Ascending aorta (tissue), 2 donors: ENCODE data around the gene IMMP2L. TPM values are rescaled to one million over a fixed set of nuclear protein-coding genes. Genes with fewer than 3 reads are reported as not detected.
A peak's percentile ranks its signal among the peaks of the same experiment; 100 is the strongest.

ENCODE experiments used
- DNase-seq, 2 donors: peaks; one replicate each; pipeline ENCODE4 v3.0.0-alpha.2; 2019; ENCODE audit warnings: low spot score in 2 of 2
- H3K27ac ChIP-seq, 2 donors: fragments of 200-600 bp; sonication (generic); one replicate each; pipeline ENCODE4 v1.5.1; 2016 to 2017; ENCODE audit warnings: mild to moderate bottlenecking in 1 of 2
- H3K27me3 ChIP-seq: fragments of 200-600 bp; sonication (generic); one replicate; pipeline ENCODE4 v1.5.1; 2017
- H3K36me3 ChIP-seq, 2 donors: fragments of 200-600 bp; sonication (generic); one replicate each; pipeline ENCODE4 v1.5.1; 2016
- H3K4me1 ChIP-seq, 2 donors: fragments of 200-600 bp; sonication (generic); one replicate each; pipeline ENCODE4 v1.5.1; 2016 to 2017; ENCODE audit warnings: mild to moderate bottlenecking in 1 of 2
- H3K4me3 ChIP-seq, 2 donors: fragments of 200-600 bp; sonication (generic); one replicate each; pipeline ENCODE4 v1.5.1; 2016 to 2017; ENCODE audit warnings: mild to moderate bottlenecking in 1 of 2
- H3K9me3 ChIP-seq, 2 donors: fragments of 200-600 bp; sonication (generic); one replicate each; pipeline ENCODE4 v1.5.1; 2016
- CTCF ChIP-seq, 3 experiments: fragments of 200-600 bp in 2 of 3; fragments of 450-650 bp in 1 of 3; sonication (generic) in 2 of 3; IDR thresholded peaks; one replicate each; pipeline ENCODE4 v1.5.1; 2016 to 2019; ENCODE audit warnings: antibody characterized with exemption in 3 of 3, mild to moderate bottlenecking in 1 of 3, moderate library complexity in 1 of 3
- intact Hi-C: fragments of 100-400 bp; cut with DNase I; formaldehyde crosslinking; loops from one replicate; pipeline ENCODE4 v1.15.1; 2023
- total RNA-seq: library from RNA; depleted of rRNA; stranded (reverse); fragments of >200 nt; gene quantifications from one replicate; pipeline ENCODE4 v1.1.0, GENCODE V29; 2016

The IMMP2L gene
- total RNA-seq, 1 donor from 2014 or later: 143 TPM

GRCh38 chr7:111578754-111579153 is 16.5 kb upstream of the IMMP2L start:
- no peaks in the 10 kb centered on the region for H3K4me1 ChIP-seq
- intact Hi-C loops: no loop called here
- no peaks in the 10 kb centered on the region for H3K36me3 ChIP-seq
- no peak for TF ChIP-seq CTCF (IDR thresholded peaks at IDR 0.05)
- H3K27me3 ChIP-seq: no peaks in the 10 kb centered on the region
- no peak overlapping the region for H3K27ac ChIP-seq
- no peak overlapping the region for H3K4me3 ChIP-seq
- no peaks in the 10 kb centered on the region for H3K9me3 ChIP-seq
- DNase-seq: no peak

- no peak for TF ChIP-seq CTCF (IDR thresholded peaks at IDR 0.05)
- Histone ChIP-seq H3K27me3 (no peaks in the 10 kb centered on the region), H3K4me3 (no peak overlapping the region), H3K27ac (no peak overlapping the region), H3K4me1 (no peaks in the 10 kb centered on the region), H3K36me3 (no peaks in the 10 kb centered on the region), H3K9me3 (peaks cover 0 to 9% of the 10 kb centered on the region in 2 donors)
- DNase-seq: no peak
- intact Hi-C loops: no loop called here
Measured at GRCh38 chr7:111571720-111572119, 9.4 kb upstream of the IMMP2L start.

- intact Hi-C loops: loop anchor here (10.0 kb wide), 2 partner anchors 636 to 916 kb away; partner anchors contain the start of genes DOCK4, LSMEM1 and ZNF277
- Histone ChIP-seq H3K9me3 (peaks cover 0 to 9% of the 10 kb centered on the region in 2 donors), H3K4me1 (no peaks in the 10 kb centered on the region), H3K27me3 (no peaks in the 10 kb centered on the region), H3K4me3 (no peak overlapping the region), H3K27ac (no peak overlapping the region), H3K36me3 (no peaks in the 10 kb centered on the region)
- DNase-seq: no peak
- no peak for TF ChIP-seq CTCF (IDR thresholded peaks at IDR 0.05)
Measured at GRCh38 chr7:111568870-111569462, 6.7 kb upstream of the IMMP2L start.

DNA sequence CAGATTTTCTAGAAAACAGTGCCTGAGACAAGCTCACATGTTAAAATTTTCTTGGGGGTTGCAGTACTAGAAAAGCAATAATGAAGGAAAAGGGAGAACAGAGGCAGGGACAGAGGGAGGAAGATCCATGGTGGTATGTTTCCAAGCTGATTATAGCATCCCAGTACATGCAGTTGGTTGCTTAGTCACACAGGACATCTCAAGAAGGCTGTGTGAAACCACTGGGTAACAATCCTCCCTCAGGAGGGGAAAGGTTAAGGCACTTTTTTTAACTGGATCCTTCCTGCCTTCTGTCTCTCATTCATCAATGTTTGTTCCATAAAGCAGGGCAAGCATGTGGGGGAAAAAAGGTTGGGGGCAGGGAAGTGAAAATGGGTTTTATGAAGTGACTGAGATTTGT is 6.1 kb upstream of the IMMP2L start:
- peaks cover 0 to 9% of the 10 kb centered on the region in 2 donors for H3K9me3 ChIP-seq
- no peak for DNase-seq
- no peak overlapping the region for H3K27ac ChIP-seq
- no peak for TF ChIP-seq CTCF (IDR thresholded peaks at IDR 0.05)
- no peaks in the 10 kb centered on the region for H3K27me3 ChIP-seq
- intact Hi-C loops: loop anchor here (10.0 kb wide), 2 partner anchors 636 to 916 kb away; partner anchors contain the start of genes DOCK4, LSMEM1 and ZNF277
- no peak overlapping the region for H3K4me3 ChIP-seq
- no peaks in the 10 kb centered on the region for H3K4me1 ChIP-seq
- no peaks in the 10 kb centered on the region for H3K36me3 ChIP-seq

GRCh38 chr7:111564078-111564477 is 1.8 kb upstream of the IMMP2L start:
- no peak for TF ChIP-seq CTCF (IDR thresholded peaks at IDR 0.05)
- Histone ChIP-seq H3K27ac (no peak overlapping the region), H3K36me3 (no peaks in the 10 kb centered on the region), H3K4me1 (no peaks in the 10 kb centered on the region), H3K9me3 (no peaks in the 10 kb centered on the region), H3K4me3 (no peak overlapping the region), H3K27me3 (no peaks in the 10 kb centered on the region)
- no peak for DNase-seq
- intact Hi-C loops: loop anchor here (5.0 to 10.0 kb wide), 3 partner anchors 427 to 921 kb away; partner anchors contain the start of genes DOCK4, LSMEM1 and ZNF277

DNA sequence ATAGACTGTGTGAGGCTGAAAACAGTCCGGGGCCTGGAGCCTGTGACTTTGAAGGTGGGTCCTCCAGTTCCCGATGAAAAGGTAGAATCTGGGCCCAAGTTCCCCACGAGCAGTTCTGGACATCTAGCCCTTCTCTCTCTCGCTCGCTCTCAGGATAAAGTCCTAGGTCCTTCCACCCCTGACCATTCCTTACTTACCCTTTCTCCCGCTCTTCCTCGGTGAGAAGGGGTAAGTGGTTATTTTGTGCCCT is 713 bp downstream of the IMMP2L start:
- Histone ChIP-seq H3K36me3 (peaks cover 0 to 5% of the 10 kb centered on the region in 2 donors), H3K4me1 (no peaks in the 10 kb centered on the region), H3K27ac (peak overlapping the region; percentile 78 to 88), H3K9me3 (no peaks in the 10 kb centered on the region), H3K4me3 (peak overlapping the region; percentile 81 to 88), H3K27me3 (no peaks in the 10 kb centered on the region)
- intact Hi-C loops: loop anchor here (2.0 to 10.0 kb wide), 4 partner anchors 29 to 923 kb away; partner anchors contain the start of genes DOCK4, LSMEM1 and ZNF277
- DNase-seq: no peak
- no peak for TF ChIP-seq CTCF (IDR thresholded peaks at IDR 0.05)
